Sigmoid colon (tissue), 4 donors: ENCODE measurements around the gene TM9SF2.

Experiments
- POLR2AphosphoS5 ChIP-seq, 4 donors: sonication (generic); formaldehyde crosslinking; IDR thresholded peaks; one replicate each; pipeline ENCODE4 v1.6.1; 2017; ENCODE audit warnings: antibody characterized with exemption in 4 of 4
- TF ChIP-seq, protein P1 (sequence below), 4 experiments: fragments of 450-650 bp in 3 of 4; fragments of 200-600 bp in 1 of 4; IDR thresholded peaks; one replicate each; pipeline ENCODE4 v1.5.1; 2016 to 2019; ENCODE audit warnings: antibody characterized with exemption in 4 of 4, mild to moderate bottlenecking in 3 of 4, moderate library complexity in 2 of 4

- TF ChIP-seq, protein P1, sequence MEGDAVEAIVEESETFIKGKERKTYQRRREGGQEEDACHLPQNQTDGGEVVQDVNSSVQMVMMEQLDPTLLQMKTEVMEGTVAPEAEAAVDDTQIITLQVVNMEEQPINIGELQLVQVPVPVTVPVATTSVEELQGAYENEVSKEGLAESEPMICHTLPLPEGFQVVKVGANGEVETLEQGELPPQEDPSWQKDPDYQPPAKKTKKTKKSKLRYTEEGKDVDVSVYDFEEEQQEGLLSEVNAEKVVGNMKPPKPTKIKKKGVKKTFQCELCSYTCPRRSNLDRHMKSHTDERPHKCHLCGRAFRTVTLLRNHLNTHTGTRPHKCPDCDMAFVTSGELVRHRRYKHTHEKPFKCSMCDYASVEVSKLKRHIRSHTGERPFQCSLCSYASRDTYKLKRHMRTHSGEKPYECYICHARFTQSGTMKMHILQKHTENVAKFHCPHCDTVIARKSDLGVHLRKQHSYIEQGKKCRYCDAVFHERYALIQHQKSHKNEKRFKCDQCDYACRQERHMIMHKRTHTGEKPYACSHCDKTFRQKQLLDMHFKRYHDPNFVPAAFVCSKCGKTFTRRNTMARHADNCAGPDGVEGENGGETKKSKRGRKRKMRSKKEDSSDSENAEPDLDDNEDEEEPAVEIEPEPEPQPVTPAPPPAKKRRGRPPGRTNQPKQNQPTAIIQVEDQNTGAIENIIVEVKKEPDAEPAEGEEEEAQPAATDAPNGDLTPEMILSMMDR (IDR thresholded peaks at IDR 0.05), result no peak
- TF ChIP-seq POLR2AphosphoS5 (IDR thresholded peaks at IDR 0.05), result no peak
Measured at GRCh38 chr13:99589575-99589974, 88.3 kb downstream of the TM9SF2 start.
